GM12891 (cell line): Measurements from ENCODE around the gene TRDN.

Source experiments
- POLR2A ChIP-seq: IDR thresholded peaks from 2 replicates; pipeline ENCODE4 v1.6.1; 2011; ENCODE audit warnings: low read depth, low read length, control low read depth
- TAF1 ChIP-seq: IDR thresholded peaks from 2 replicates; pipeline ENCODE4 v1.6.1; 2011; ENCODE audit warnings: low read depth, low read length, control low read depth

GRCh38 chr6:123625696-123626095 lies 11.1 kb downstream of the TRDN start:
- TF ChIP-seq POLR2A: no peak
- no peak for TF ChIP-seq TAF1
